H9 (cell line): Measurements from ENCODE around the gene PIP4K2A. TPM values are rescaled to one million over a fixed set of nuclear protein-coding genes. Genes with fewer than 3 reads are reported as not detected.

ENCODE experiments used
- DNase-seq: peaks from one replicate; pipeline ENCODE4 v3.0.0-alpha.2; 2017
- H2AFZ ChIP-seq: one replicate; pipeline ENCODE4 v1.6.1; 2013; ENCODE audit warnings: mild to moderate bottlenecking, low read length, control low read depth, moderate library complexity
- H2AK5ac ChIP-seq: 2 replicates; pipeline ENCODE4 v1.6.1; 2013; ENCODE audit warnings: low read length, control low read depth, mixed read lengths; ENCODE audit not compliant: insufficient read length
- H2BK120ac ChIP-seq: one replicate; pipeline ENCODE4 v1.6.1; 2013; ENCODE audit warnings: low read depth, mild to moderate bottlenecking, low read length, control low read depth, inconsistent platforms; ENCODE audit not compliant: poor library complexity, severe bottlenecking
- H2BK12ac ChIP-seq: 2 replicates; pipeline ENCODE4 v1.6.1; 2013; ENCODE audit warnings: low read length, control low read depth, mixed read lengths, low read depth; ENCODE audit not compliant: insufficient read length
- H2BK15ac ChIP-seq: 2 replicates; pipeline ENCODE4 v1.6.1; 2013; ENCODE audit warnings: low read depth, low read length, control low read depth
- H2BK20ac ChIP-seq: one replicate; pipeline ENCODE4 v1.6.1; 2013; ENCODE audit warnings: low read depth, mild to moderate bottlenecking, low read length, control low read depth, inconsistent platforms; ENCODE audit not compliant: poor library complexity, severe bottlenecking
- H2BK5ac ChIP-seq: 2 replicates; pipeline ENCODE4 v1.6.1; 2013; ENCODE audit warnings: low read length, control low read depth, mixed read lengths; ENCODE audit not compliant: insufficient read length
- H3K14ac ChIP-seq: 2 replicates; pipeline ENCODE4 v1.6.1; 2013; ENCODE audit warnings: low read length, control low read depth; ENCODE audit not compliant: insufficient read depth
- H3K18ac ChIP-seq: 2 replicates; pipeline ENCODE4 v1.6.1; 2013; ENCODE audit warnings: low read depth, mild to moderate bottlenecking, mixed read lengths, low read length, control low read depth; ENCODE audit not compliant: insufficient read length
- H3K23ac ChIP-seq: 2 replicates; pipeline ENCODE4 v1.6.1; 2013; ENCODE audit warnings: low read length, control low read depth, mixed read lengths, low read depth; ENCODE audit not compliant: insufficient read length
- H3K23me2 ChIP-seq: 2 replicates; pipeline ENCODE4 v1.6.1; 2013; ENCODE audit warnings: low read depth, mild to moderate bottlenecking, mixed read lengths, low read length, control low read depth; ENCODE audit not compliant: insufficient read length, poor library complexity, severe bottlenecking
- H3K27ac ChIP-seq: 2 replicates; pipeline ENCODE4 v1.5.1; 2013; ENCODE audit warnings: low read length, control low read depth, mixed read lengths, low read depth; ENCODE audit not compliant: insufficient read length
- H3K27me3 ChIP-seq: 2 replicates; pipeline ENCODE4 v1.6.1; 2013; ENCODE audit warnings: low read length, control low read depth, inconsistent platforms; ENCODE audit not compliant: insufficient read depth
- H3K4ac ChIP-seq: 2 replicates; pipeline ENCODE4 v1.6.1; 2013; ENCODE audit warnings: low read depth, mild to moderate bottlenecking, control low read depth, inconsistent platforms, low read length, moderate library complexity
- H3K4me1 ChIP-seq: 2 replicates; pipeline ENCODE4 v1.6.1; 2013; ENCODE audit warnings: low read length, control low read depth, inconsistent platforms; ENCODE audit not compliant: insufficient read depth
- H3K4me2 ChIP-seq: 2 replicates; pipeline ENCODE4 v1.6.1; 2013; ENCODE audit warnings: low read length, control low read depth, mixed read lengths; ENCODE audit not compliant: insufficient read length, insufficient read depth
- H3K56ac ChIP-seq: 2 replicates; pipeline ENCODE4 v1.6.1; 2013; ENCODE audit warnings: low read depth, mild to moderate bottlenecking, mixed read lengths, low read length, control low read depth; ENCODE audit not compliant: insufficient read length
- H3K79me1 ChIP-seq: 2 replicates; pipeline ENCODE4 v1.6.1; 2013; ENCODE audit warnings: low read depth, mild to moderate bottlenecking, moderate library complexity, low read length, control low read depth, inconsistent platforms; ENCODE audit not compliant: insufficient read depth, poor library complexity, severe bottlenecking
- H3K79me2 ChIP-seq: 2 replicates; pipeline ENCODE4 v1.6.1; 2013; ENCODE audit warnings: low read length, control low read depth, inconsistent platforms; ENCODE audit not compliant: insufficient read depth
- H3K9ac ChIP-seq: 2 replicates; pipeline ENCODE4 v1.6.1; 2013; ENCODE audit warnings: low read length, control low read depth, mixed read lengths; ENCODE audit not compliant: insufficient read length; ENCODE audit errors: extremely low read depth
- H3K9me3 ChIP-seq: one replicate; pipeline ENCODE4 v1.6.1; 2013; ENCODE audit warnings: low read depth, low read length, inconsistent platforms; ENCODE audit not compliant: control insufficient read depth
- H3T11ph ChIP-seq: one replicate; pipeline ENCODE4 v1.6.1; 2013; ENCODE audit warnings: mild to moderate bottlenecking, low read length, control low read depth, inconsistent platforms
- H4K20me1 ChIP-seq: one replicate; pipeline ENCODE4 v1.6.1; 2013; ENCODE audit not compliant: control insufficient read depth, insufficient read length, insufficient read depth
- H4K5ac ChIP-seq: 2 replicates; pipeline ENCODE4 v1.6.1; 2013; ENCODE audit warnings: low read depth, mild to moderate bottlenecking, mixed read lengths, low read length, control low read depth; ENCODE audit not compliant: insufficient read length
- H4K8ac ChIP-seq: replicated peaks from 2 replicates; pipeline ENCODE4 v1.6.1; 2013; ENCODE audit warnings: low read length, control low read depth, mixed read lengths, low read depth; ENCODE audit not compliant: insufficient read length
- H4K91ac ChIP-seq: 2 replicates; pipeline ENCODE4 v1.6.1; 2013; ENCODE audit warnings: low read depth, mild to moderate bottlenecking, moderate library complexity, mixed read lengths, low read length, control low read depth; ENCODE audit not compliant: insufficient read length
- H3K27ac Mint-ChIP-seq, 3 experiments: 2 replicates in 2 of 3; 3 replicates in 1 of 3; pipeline ENCODE4 v1.8.0; 2020 to 2021; ENCODE audit warnings: mixed read lengths in 3 of 3, mild to moderate bottlenecking in 1 of 3, moderate library complexity in 1 of 3
- H3K27me3 Mint-ChIP-seq: 2 replicates; pipeline ENCODE4 v1.8.0; 2021; ENCODE audit warnings: low read depth, mild to moderate bottlenecking, moderate library complexity, mixed read lengths
- H3K36me3 Mint-ChIP-seq, 3 experiments: 2 replicates in 2 of 3; 3 replicates in 1 of 3; pipeline ENCODE4 v1.8.0; 2020 to 2021; ENCODE audit warnings: low read depth in 3 of 3, mixed read lengths in 3 of 3; ENCODE audit not compliant: insufficient read depth in 1 of 3
- H3K4me1 Mint-ChIP-seq, 2 experiments: 2 replicates each; pipeline ENCODE4 v1.8.0; 2020; ENCODE audit warnings: mixed read lengths in 2 of 2
- H3K4me3 Mint-ChIP-seq, 2 experiments: 2 replicates in 1 of 2; 3 replicates in 1 of 2; pipeline ENCODE4 v1.8.0; 2020 to 2021; ENCODE audit warnings: mild to moderate bottlenecking in 2 of 2, mixed read lengths in 2 of 2, moderate library complexity in 1 of 2
- H3K9me3 Mint-ChIP-seq, 2 experiments: 2 replicates in 1 of 2; 3 replicates in 1 of 2; pipeline ENCODE4 v1.8.0; 2020; ENCODE audit warnings: mild to moderate bottlenecking in 2 of 2, mixed read lengths in 2 of 2, moderate library complexity in 1 of 2
- whole genome bisulfite sequencing: extraction: QIAGEN DNeasy Blood & Tissue Kit; methylation state at CpG from one replicate; pipeline ENCODE4 v1.1.7; 2013; ENCODE audit warnings: missing lambda C conversion rate, low lambda C conversion rate, mixed read lengths; ENCODE audit not compliant: insufficient read length; ENCODE audit errors: extremely low coverage; 5-methylcytosine and 5-hydroxymethylcytosine counted together
- total RNA-seq: library from RNA; stranded (reverse); gene quantifications from 2 replicates; pipeline ENCODE4 v1.2.1, GENCODE V29; 2021
- TF ChIP-seq, protein P1 (sequence below): fragments of 200-600 bp; sonication (generic); conservative IDR thresholded peaks from 3 replicates; pipeline ENCODE4 v1.8.0; 2021; ENCODE audit warnings: antibody characterized with exemption, mild to moderate bottlenecking

PIP4K2A gene
- total RNA-seq, 1 experiment from 2014 or later = 33.6 TPM

DNA sequence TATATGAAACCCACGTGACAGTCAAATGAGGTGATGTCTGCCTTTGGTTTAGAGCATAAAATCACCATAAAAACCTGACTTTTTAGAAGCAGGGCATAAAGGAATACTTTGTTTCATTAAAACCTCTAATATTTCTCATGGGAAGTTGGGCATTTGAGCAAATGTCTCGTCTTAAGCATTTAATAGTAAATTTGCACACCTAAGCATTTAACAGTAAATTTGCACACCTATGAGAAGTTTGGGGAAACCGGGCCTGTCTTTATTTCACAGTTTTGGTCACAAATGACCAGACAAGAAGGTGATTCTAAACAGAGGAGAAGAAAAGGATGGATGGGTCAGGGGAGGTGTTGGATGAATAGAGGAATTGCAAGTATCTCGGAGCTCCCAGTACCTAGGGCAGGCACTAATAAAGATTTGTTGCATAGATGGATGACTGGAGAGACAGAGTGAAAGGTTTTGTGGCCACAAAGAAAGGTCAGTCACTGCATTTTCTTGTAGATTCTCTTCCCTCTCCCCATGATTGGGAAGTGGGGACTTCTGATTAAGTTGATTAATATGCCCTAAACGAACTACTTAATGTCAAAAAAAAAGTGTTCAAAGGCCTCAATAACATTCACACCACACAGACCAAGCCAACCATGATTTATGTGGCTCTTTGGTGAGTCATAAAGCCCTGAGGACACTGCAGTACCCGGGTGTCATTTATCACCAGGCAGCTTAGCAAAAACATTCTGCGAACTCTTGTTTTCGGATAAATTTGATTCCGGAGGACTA is 210.9 kb downstream of the PIP4K2A start:
- TF ChIP-seq, protein P1, sequence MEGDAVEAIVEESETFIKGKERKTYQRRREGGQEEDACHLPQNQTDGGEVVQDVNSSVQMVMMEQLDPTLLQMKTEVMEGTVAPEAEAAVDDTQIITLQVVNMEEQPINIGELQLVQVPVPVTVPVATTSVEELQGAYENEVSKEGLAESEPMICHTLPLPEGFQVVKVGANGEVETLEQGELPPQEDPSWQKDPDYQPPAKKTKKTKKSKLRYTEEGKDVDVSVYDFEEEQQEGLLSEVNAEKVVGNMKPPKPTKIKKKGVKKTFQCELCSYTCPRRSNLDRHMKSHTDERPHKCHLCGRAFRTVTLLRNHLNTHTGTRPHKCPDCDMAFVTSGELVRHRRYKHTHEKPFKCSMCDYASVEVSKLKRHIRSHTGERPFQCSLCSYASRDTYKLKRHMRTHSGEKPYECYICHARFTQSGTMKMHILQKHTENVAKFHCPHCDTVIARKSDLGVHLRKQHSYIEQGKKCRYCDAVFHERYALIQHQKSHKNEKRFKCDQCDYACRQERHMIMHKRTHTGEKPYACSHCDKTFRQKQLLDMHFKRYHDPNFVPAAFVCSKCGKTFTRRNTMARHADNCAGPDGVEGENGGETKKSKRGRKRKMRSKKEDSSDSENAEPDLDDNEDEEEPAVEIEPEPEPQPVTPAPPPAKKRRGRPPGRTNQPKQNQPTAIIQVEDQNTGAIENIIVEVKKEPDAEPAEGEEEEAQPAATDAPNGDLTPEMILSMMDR = no peak
- Histone ChIP-seq H3K4me2 (no peak overlapping the region), H3K23me2 (no peaks in the 10 kb centered on the region), H2AK5ac (no peak overlapping the region), H4K8ac (no peak overlapping the region), H3K79me2 (no peaks in the 10 kb centered on the region), H2BK5ac (no peak overlapping the region), H4K91ac (no peak overlapping the region), H3K18ac (no peak overlapping the region), H3K4me1 (no peaks in the 10 kb centered on the region; the same call in 1 of the 2 replicates), H2BK120ac (no peak overlapping the region), H3T11ph (no peak overlapping the region), H2BK20ac (no peak overlapping the region), H3K79me1 (no peaks in the 10 kb centered on the region), H3K14ac (no peak overlapping the region), H3K56ac (no peak overlapping the region), H3K9me3 (no peaks in the 10 kb centered on the region), H2BK15ac (no peak overlapping the region), H2AFZ (no peak overlapping the region), H2BK12ac (no peak overlapping the region), H4K5ac (no peak overlapping the region), H3K4ac (no peak overlapping the region), H3K27ac (no peak overlapping the region), H3K23ac (no peak overlapping the region), H3K27me3 (no peaks in the 10 kb centered on the region), H3K9ac (no peak overlapping the region), H4K20me1 (no peaks in the 10 kb centered on the region)
- peaks cover 1 to 4% of the 10 kb centered on the region in 2 experiments for H3K9me3 Mint-ChIP-seq
- no peak overlapping the region for H3K4me3 Mint-ChIP-seq
- peaks cover 14% of the 10 kb centered on the region for H3K27me3 Mint-ChIP-seq
- no CpG with 5 or more reads among the region's 9 CpGs for WGBS
- DNase-seq = no peak
- no peak overlapping the region for H3K27ac Mint-ChIP-seq
- no peaks in the 10 kb centered on the region for H3K4me1 Mint-ChIP-seq
- peaks cover 0 to 4% (median under 1%) of the 10 kb centered on the region in 3 experiments; a peak in 2 of 7 replicates for H3K36me3 Mint-ChIP-seq
